Stimulated activated CD4-positive, alpha-beta T cell treated with anti-CD3 and anti-CD28 coated beads, Interleukin-4, amount 100 ng/mL, for 4 hours (primary cell): ENCODE results near the gene GTF3C1.

Experiments used
- DNase-seq, 2 experiments: peaks; one replicate each; pipeline ENCODE4 v3.0.0-alpha.2; 2020

The GTF3C1 gene

DNA sequence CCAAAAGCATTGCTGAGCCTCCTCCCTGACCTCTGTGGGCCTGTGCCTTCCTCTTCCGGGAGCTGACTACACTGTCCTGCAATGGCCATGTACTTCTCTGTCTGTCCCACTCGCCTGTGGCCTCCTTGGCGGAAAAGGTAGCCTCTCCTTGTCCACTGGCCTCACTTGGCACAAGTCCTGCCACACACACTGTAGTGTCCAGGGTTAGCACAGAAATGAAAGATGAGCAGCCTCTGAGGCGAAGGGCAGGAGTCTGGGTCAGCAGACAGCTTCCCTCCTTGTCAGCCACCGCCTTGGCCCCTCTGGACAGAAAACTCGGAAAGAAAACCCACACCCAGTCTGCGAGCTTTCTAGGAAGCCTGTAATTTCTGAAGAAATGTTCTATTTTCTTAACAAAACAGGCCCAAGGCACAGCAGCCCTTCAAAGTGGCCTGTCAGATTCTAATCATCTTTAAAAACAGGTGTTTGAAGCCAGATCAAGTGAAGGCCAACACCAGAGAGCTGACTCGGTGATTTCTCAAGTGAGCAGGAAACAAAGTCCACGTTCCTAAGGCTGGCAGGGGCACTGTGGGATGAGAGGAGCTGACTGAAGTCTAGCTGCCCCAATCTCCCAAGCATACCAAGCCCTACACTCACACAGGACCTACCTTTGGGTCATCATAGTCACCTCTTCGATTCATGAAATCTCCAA, 67.2 kb downstream of the GTF3C1 start:
- no peak for DNase-seq

GRCh38 chr16:27481282-27481934, 68.3 kb downstream of the GTF3C1 start:
- no peak for DNase-seq

GRCh38 chr16:27480761-27481160, 69.0 kb downstream of the GTF3C1 start:
- DNase-seq: no peak

DNA sequence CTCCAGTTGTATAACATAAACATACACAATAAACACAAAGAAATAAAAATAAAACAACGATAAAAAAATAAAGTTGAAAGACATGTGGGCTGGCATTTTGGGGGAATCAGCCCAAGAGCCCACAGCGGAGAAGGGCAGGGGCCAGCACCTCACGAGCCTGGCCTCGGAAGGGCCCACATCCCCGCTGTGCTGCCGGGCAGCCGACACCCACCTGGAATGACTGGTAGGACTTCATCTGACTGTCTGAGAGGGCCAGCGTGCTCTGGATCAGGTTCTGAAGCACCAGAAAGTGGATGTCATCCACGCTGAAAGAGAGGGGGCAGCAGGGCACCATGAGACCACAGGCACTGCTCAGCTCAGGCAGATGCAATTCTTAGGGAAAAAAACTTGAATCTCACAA, 73.5 kb downstream of the GTF3C1 start:
- no peak for DNase-seq

- no peak for DNase-seq
Observed at GRCh38 chr16:27475561-27475960, 74.2 kb downstream of the GTF3C1 start.

- DNase-seq: no peak
Observed at GRCh38 chr16:27474921-27475320, 74.8 kb downstream of the GTF3C1 start.

GRCh38 chr16:27474041-27474440, 75.7 kb downstream of the GTF3C1 start:
- no peak for DNase-seq

DNA sequence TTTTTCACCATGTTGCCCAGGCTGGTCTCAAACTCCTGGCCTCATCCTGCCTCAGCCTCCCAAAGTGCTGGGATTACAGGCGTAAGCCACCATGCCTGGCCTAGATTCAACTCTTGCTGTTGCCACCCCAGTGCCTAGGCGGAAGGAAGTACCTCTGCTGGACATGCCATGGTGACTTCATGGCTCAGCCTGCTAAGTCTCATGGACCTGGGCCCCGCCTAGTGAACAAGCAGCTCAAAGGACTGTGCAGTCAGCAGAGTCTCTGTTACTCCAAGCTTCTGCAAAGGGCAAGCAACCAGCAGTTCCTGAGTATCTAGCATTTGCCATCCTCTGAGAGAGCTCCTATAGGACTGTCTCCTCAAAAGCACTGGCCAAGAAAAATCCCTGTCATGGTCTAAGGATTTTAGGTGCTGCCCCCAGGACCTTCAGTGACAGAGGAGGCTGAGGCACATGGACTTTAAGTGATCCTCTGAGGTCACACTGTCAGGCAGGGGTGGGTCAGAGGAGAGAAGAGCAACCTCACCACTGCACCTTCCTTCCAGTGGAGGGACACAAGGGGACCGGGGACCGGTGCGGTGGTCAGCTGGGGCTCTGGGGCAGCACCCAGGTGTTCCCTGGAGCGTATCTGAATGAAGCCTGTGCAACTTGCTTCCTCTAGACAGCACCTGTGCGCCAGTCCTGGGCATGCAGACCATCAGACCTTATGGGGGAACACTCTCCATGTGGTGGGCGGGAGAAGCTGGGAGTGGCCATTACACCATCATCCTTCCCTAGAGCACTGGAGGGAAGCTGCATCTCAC, 76.4 kb downstream of the GTF3C1 start:
- no peak for DNase-seq

GRCh38 chr16:27472091-27473020, 77.4 kb downstream of the GTF3C1 start:
- no peak for DNase-seq

DNA sequence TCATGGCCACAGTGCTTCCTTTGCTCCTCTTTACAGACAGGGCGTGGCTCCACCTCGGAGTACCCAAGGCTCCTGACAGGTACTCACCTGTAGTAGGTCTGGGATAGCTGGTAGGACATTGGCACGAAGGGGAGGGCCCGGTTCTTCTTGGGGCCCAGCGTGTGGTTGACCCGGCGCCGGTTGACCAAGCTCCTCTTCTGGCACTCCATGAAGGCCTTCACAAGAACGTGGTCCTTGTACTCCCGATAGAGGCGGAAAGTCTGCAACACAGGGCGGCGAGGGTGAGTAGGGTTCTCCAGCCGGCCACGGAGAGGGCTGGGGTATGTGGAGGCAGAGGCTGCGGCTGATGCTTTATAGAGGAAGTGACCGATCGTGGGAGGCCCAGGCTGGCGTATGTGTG, 78.1 kb downstream of the GTF3C1 start:
- no peak for DNase-seq

GRCh38 chr16:27470567-27471431, 78.9 kb downstream of the GTF3C1 start:
- DNase-seq: no peak

DNA sequence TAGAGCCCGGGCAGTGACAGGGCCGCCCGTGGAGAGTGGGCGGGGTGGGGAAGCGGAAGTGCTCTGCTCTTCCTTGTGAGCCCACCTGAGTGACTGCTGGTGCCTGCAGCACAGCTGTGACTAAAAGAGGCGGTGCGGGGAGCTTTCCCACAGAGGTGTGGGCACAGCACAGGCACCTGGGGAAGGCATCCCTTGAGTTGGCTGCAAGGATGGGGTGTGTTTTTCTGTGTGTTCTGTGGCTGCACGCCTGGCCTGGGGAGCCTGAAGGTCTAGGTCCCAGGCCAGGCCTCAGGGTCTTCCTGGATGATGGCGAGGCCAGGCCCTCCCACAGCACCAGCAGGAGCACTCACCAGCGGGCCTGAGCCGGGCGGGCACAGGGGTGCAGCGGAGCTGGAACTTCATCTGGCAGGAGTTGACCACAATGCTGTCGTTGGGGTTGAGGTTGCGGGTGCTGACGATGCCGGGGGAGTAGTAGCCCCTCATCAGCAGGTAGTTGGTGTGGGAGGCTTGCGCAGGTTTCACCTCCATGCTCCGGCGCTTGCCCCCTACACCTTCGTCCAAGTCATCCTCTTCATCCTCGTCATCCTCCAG, 80.7 kb downstream of the GTF3C1 start:
- DNase-seq: no peak

GRCh38 chr16:27465483-27465879, 84.2 kb downstream of the GTF3C1 start:
- DNase-seq: no peak

DNA sequence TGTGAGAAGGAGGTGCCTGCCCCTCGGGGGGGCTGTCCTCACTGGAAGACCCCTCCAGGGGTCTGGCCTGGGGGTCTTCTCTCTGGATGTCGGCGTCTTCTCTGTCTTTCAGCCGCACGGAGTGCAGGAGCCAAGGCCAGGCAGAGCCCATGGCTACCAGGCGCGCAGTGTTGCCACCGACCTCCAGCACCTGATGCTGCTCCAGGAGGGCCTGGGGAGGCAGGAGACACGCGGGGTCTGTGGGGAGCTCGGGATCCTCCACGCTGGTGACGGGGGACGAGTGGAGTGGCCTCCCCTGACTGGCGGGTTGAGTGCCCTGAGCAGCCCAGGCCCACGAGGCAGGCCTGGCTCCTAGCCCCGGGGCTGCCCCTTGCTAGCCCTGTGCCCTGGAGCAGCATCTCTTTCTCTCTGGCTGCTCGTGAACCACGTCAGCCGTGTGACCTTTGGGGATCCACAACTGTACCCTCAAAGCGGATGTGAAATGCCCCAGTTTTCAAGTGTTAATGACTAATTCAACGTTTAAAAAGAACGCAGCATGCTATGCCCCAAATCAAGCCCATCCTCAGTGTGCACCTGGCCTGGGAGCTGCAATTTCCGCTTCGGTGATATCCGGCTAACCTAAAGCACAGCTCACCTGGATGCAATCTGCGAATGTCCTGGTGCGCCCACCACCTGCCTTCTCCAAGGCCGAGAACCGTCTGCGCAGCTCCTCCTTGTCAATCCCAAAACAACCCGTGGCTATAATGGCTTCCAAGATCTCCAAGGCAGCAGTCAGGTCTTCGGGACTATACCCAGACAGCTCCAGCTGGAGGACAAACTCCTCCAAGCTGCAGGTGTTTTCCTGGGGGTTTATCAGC, 84.9 kb downstream of the GTF3C1 start:
- DNase-seq: no peak

DNA sequence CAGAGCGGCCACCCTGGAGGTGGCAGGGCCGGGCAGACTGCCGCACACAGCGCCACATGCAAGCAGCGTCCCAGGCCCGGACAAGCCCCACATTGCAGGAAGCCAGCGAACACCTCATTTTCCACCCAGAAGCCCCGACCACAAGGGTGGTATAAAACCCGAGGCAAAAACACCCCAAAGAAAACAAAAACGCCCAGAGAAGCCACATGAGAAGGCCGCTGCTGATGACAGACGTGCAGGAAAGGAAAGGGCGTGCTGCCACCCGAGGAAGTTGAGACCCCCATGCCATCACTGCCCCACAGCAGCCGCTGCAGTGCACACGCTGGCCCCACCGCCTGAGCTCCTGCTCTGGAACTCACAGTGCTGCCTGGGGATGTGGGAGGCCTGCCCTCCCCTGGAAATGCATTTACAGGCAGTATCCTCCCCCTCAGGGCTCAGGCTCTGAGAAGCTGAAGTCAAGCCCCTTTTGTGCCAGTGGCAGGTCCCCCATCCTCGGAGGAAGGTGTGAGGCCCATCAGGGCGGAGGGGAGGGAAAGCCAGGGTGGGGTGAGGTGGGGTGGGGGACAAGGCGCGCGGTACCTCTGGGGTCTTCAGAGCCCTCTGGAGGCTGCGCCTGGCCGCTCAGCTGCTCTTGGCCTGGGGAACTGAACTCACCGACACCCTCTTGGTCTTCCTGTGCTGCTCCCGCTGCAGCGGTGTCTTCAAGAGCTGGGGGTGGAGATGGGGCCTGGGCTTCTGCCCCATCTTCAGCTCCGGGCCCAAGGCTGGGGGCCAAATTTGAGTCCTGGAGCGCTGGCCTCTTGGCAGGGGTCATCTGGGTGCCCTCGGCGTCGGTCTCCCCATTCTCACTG, 85.7 kb downstream of the GTF3C1 start:
- peak in 1 of 2 experiments; percentile 43 for DNase-seq

GRCh38 chr16:27462846-27463682, 86.6 kb downstream of the GTF3C1 start:
- no peak for DNase-seq

DNA sequence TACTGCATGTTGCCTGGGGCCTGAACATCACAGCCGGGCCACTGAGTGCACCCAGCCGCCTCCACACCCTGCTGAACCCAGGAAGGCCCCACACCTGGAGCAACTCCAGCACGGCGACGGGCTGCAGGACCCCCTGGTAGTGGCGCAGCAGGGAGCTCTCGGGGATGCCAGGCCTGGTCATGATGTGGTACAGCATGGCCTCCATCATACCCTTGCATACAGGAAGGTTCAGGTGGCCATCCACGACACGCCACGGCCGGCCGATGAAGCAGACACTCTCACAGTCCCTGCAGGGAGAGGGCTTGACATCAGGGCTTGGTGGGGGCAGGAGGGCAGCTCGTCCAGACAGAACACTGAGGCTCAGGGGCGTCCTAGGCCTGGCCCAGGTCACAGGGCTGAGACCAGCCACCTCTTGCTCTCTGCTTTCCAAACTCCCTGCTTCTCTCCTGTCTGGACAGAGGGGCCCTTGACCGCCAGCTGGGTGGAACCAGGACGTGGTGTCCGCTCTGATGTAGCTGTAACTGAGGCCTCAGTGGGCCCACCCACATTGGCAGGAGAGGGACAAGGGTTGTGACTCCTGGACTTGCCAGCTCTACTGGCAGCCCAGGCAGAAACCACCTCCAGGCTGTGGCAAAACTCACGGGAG, 87.4 kb downstream of the GTF3C1 start:
- DNase-seq: no peak
